ENCODE measurements around the gene ACSL5. TPM values are rescaled to one million over a fixed set of nuclear protein-coding genes. Genes with fewer than 3 reads are reported as not detected.

Gene ACSL5
- total and polyA plus RNA-seq, 2 of the 4 experiments (the other 2 are of a cell fraction) = 0.87 to 1.3 TPM

- POLR2A ChIA-PET (ENCODE audit: unreplicated experiment) = no interaction called here
Measured at GRCh38 chr10:112429147-112429546, 55.2 kb downstream of the ACSL5 start.

More at GRCh38 chr10:112429147-112429546, 55.2 kb downstream of the ACSL5 start:
- intact Hi-C loops (cut with micrococcal nuclease) (no loop called here), in situ Hi-C loops (cut with MboI; ENCODE audit: low sequenced_read_pairs) (no loop called here), dilution Hi-C loops (cut with HindIII; ENCODE audit: low sequenced_read_pairs, unreplicated experiment) (no loop called here)
- Histone ChIP-seq H2AK9ac (replicated peaks; ENCODE audit: low read depth, low read length, poor library complexity) (no peak overlapping the region), H3K27ac (ENCODE audit: insufficient read depth, low read length) (no peak overlapping the region), H3K79me1 (ENCODE audit: low read depth in 1 of 2, low read length in 2 of 2) (no peaks in the 10 kb centered on the region), H2AFZ (replicated peaks; ENCODE audit: low read length, poor library complexity) (no peak overlapping the region), H2BK20ac (ENCODE audit: low read depth, low read length) (no peak overlapping the region), H2BK5ac (ENCODE audit: low read depth, low read length, poor library complexity, severe bottlenecking) (no peak overlapping the region), H3K56ac (ENCODE audit: extremely low read depth, insufficient read depth, low read length) (no peak overlapping the region), H4K8ac (ENCODE audit: low read depth in 2 of 2, low read length in 2 of 2) (no peak overlapping the region), H3K36me3 (ENCODE audit: control insufficient read depth, insufficient read depth, low read length) (peaks cover 16% of the 10 kb centered on the region), H2BK120ac (ENCODE audit: low read depth, low read length) (no peak overlapping the region), H3K4me3 (ENCODE audit: insufficient read depth, low read depth, low read length) (no peak overlapping the region), H3K4me2 (ENCODE audit: low read depth, low read length) (no peak overlapping the region), H4K91ac (ENCODE audit: insufficient read depth, low read depth, low read length) (no peak overlapping the region), H4K5ac (ENCODE audit: low read depth, low read length) (no peak overlapping the region), H3K9me1 (ENCODE audit: insufficient read depth, low read length) (no peaks in the 10 kb centered on the region; the same call in 1 of the 2 replicates), H3K14ac (replicated peaks; ENCODE audit: low read depth, low read length) (no peak overlapping the region), H3K23ac (ENCODE audit: low read depth, low read length) (no peak overlapping the region), H2BK15ac (ENCODE audit: low read depth, low read length) (no peak overlapping the region), H3K9ac (ENCODE audit: low read depth, low read length) (no peak overlapping the region), H3K4ac (ENCODE audit: low read depth, low read length) (no peak overlapping the region), H4K20me1 (ENCODE audit: insufficient read depth, low read length) (no peaks in the 10 kb centered on the region; the same call in 1 of the 2 replicates), H3K27me3 (ENCODE audit: control insufficient read depth, insufficient read depth, low read length) (no peaks in the 10 kb centered on the region), H3K9me3 (ENCODE audit: control insufficient read depth, insufficient read depth, low read length) (no peaks in the 10 kb centered on the region), H2AK5ac (ENCODE audit: low read depth, low read length) (no peak overlapping the region), H3K18ac (ENCODE audit: low read depth, low read length) (no peak overlapping the region), H3K4me1 (ENCODE audit: control insufficient read depth, insufficient read depth, low read length) (no peaks in the 10 kb centered on the region)
- TF ChIP-seq RCOR1 (IDR thresholded peaks at IDR 0.05; ENCODE audit: insufficient replicate concordance, low read length) = no peak
- no peak for TF ChIP-seq NFE2L2 (IDR thresholded peaks at IDR 0.05; ENCODE audit: low read depth, low read length)
- TF ChIP-seq CHD1 (IDR thresholded peaks at IDR 0.05; ENCODE audit: low read depth, low read length) = no peak
- TF ChIP-seq MAZ (IDR thresholded peaks at IDR 0.05; ENCODE audit: borderline replicate concordance, low read depth, low read length) = no peak
- no peak for TF ChIP-seq RFX5 (IDR thresholded peaks at IDR 0.05; ENCODE audit: low read depth, low read length)
- no peak for TF ChIP-seq POLR2A (IDR thresholded peaks at IDR 0.05; ENCODE audit: low read depth, low read length)
- no peak for TF ChIP-seq CEBPB (IDR thresholded peaks at IDR 0.05; ENCODE audit: low read depth, low read length)
- TF ChIP-seq SMC3 (IDR thresholded peaks at IDR 0.05; ENCODE audit: low read depth, low read length) = no peak
- TF ChIP-seq ELK1 (IDR thresholded peaks at IDR 0.05; ENCODE audit: borderline replicate concordance, low read depth, low read length) = no peak
- TF ChIP-seq BHLHE40 (IDR thresholded peaks at IDR 0.05; ENCODE audit: low read depth, low read length) = no peak
- no peak for TF ChIP-seq MXI1 (IDR thresholded peaks at IDR 0.05; ENCODE audit: borderline replicate concordance, low read depth, low read length)
- no peak for TF ChIP-seq USF2 (IDR thresholded peaks at IDR 0.05; ENCODE audit: low read depth, low read length)
- ATAC-seq (ENCODE audit: low read depth) (no peak), DNase-seq (no peak)
- 83 to 100% methylated on average over 2 to 3 of the region's 3 CpGs for WGBS, 2 experiments (ENCODE audit: extremely low coverage in 2 of 2, insufficient read length in 1 of 2)
- no TSS peak for BruUV-seq (replicated peaks)
- CTCF ChIA-PET = no interaction called here

All from IMR-90 (cell line).